Hepatocyte (in vitro differentiated cells): Measurements from ENCODE around the gene TMCC3. TPM values are rescaled to one million over a fixed set of nuclear protein-coding genes. Genes with fewer than 3 reads are reported as not detected.

ENCODE experiments used
- DNase-seq: peaks from one replicate; pipeline ENCODE4 v3.0.0-alpha.2; 2016; ENCODE audit warnings: low spot score
- H2AFZ ChIP-seq: fragments of 200-600 bp; sonication (generic); 2 replicates; pipeline ENCODE4 v1.6.0; 2016; ENCODE audit warnings: antibody characterized with exemption, mild to moderate bottlenecking
- H3K27ac ChIP-seq: fragments of 200-600 bp; sonication (generic); 2 replicates; pipeline ENCODE4 v1.5.1; 2016; ENCODE audit warnings: mild to moderate bottlenecking
- H3K27me3 ChIP-seq: fragments of 200-600 bp; sonication (generic); 2 replicates; pipeline ENCODE4 v1.6.1; 2016
- H3K36me3 ChIP-seq: fragments of 200-600 bp; sonication (generic); replicated peaks from 2 replicates; pipeline ENCODE4 v1.5.1; 2016; ENCODE audit warnings: low read depth; ENCODE audit not compliant: insufficient read depth
- H3K4me1 ChIP-seq: fragments of 200-600 bp; sonication (generic); 2 replicates; pipeline ENCODE4 v1.5.1; 2016; ENCODE audit warnings: mild to moderate bottlenecking, moderate library complexity; ENCODE audit not compliant: insufficient read depth
- H3K4me2 ChIP-seq: fragments of 200-600 bp; sonication (generic); 2 replicates; pipeline ENCODE4 v1.6.0; 2016
- H3K4me3 ChIP-seq: fragments of 200-600 bp; sonication (generic); 2 replicates; pipeline ENCODE4 v1.5.1; 2016; ENCODE audit warnings: mild to moderate bottlenecking
- H3K79me2 ChIP-seq: fragments of 200-600 bp; sonication (generic); 2 replicates; pipeline ENCODE4 v1.6.0; 2017; ENCODE audit warnings: mild to moderate bottlenecking
- H3K9me2 ChIP-seq: fragments of 200-600 bp; sonication (generic); replicated peaks from 2 replicates; pipeline ENCODE4 v1.6.0; 2017; ENCODE audit warnings: mild to moderate bottlenecking; ENCODE audit not compliant: insufficient read depth
- H3K9me3 ChIP-seq: fragments of 200-600 bp; sonication (generic); 2 replicates; pipeline ENCODE4 v1.5.1; 2016; ENCODE audit warnings: low read depth, mild to moderate bottlenecking
- H4K20me1 ChIP-seq: fragments of 200-600 bp; sonication (generic); 2 replicates; pipeline ENCODE4 v1.6.0; 2016; ENCODE audit warnings: mild to moderate bottlenecking; ENCODE audit not compliant: insufficient read depth, poor library complexity, severe bottlenecking
- CTCF ChIP-seq: fragments of 200-600 bp; sonication (generic); IDR thresholded peaks from 2 replicates; pipeline ENCODE4 v1.5.1; 2016; ENCODE audit warnings: antibody characterized with exemption, mild to moderate bottlenecking; ENCODE audit not compliant: poor library complexity
- EZH2 ChIP-seq: fragments of 200-600 bp; sonication (generic); IDR thresholded peaks from 2 replicates; pipeline ENCODE4 v1.6.1; 2016; ENCODE audit warnings: antibody characterized with exemption, mild to moderate bottlenecking, borderline replicate concordance
- EZH2phosphoT487 ChIP-seq: fragments of 200-600 bp; sonication (generic); IDR thresholded peaks from one replicate; pipeline ENCODE4 v1.6.1; 2018; ENCODE audit warnings: antibody characterized with exemption, mild to moderate bottlenecking, low read depth, moderate library complexity; ENCODE audit not compliant: unreplicated experiment, severe bottlenecking
- WGBS: methylation state at CpG from one replicate; pipeline ENCODE4 v1.1.6; 2016; ENCODE audit warnings: low lambda C conversion rate; ENCODE audit errors: missing lambda C conversion rate; 5-methylcytosine and 5-hydroxymethylcytosine counted together
- polyA plus RNA-seq: library from polyadenylated mRNA; unstranded; fragments of >200 nt; fragmentation: Nextera tagmentation; extraction: Ambion mirVana; gene quantifications from 2 replicates; pipeline ENCODE4 v1.2.1, GENCODE V29; 2016
- total RNA-seq: library from RNA; depleted of rRNA; stranded (reverse); fragments of >200 nt; gene quantifications from 2 replicates; pipeline ENCODE4 v1.2.3, GENCODE V29; 2014

Gene TMCC3
- total and polyA plus RNA-seq, 2 experiments from 2014 or later = 4.0 to 7.8 TPM

GRCh38 chr12:94587266-94588241, 62.8 kb downstream of the TMCC3 start:
- Histone ChIP-seq H3K79me2 (no peaks in the 10 kb centered on the region), H3K9me3 (no peaks in the 10 kb centered on the region), H2AFZ (no peak overlapping the region), H3K27me3 (no peaks in the 10 kb centered on the region), H3K4me1 (no peaks in the 10 kb centered on the region), H3K36me3 (no peaks in the 10 kb centered on the region), H4K20me1 (no peaks in the 10 kb centered on the region), H3K27ac (no peak overlapping the region), H3K9me2 (no peaks in the 10 kb centered on the region), H3K4me3 (no peak overlapping the region), H3K4me2 (peak overlapping the region; percentile 28)
- no peak for DNase-seq
- TF ChIP-seq EZH2 (no peak), CTCF (no peak), EZH2phosphoT487 (no peak)
- 76% methylated on average over 14 of the region's 14 CpGs for WGBS

DNA sequence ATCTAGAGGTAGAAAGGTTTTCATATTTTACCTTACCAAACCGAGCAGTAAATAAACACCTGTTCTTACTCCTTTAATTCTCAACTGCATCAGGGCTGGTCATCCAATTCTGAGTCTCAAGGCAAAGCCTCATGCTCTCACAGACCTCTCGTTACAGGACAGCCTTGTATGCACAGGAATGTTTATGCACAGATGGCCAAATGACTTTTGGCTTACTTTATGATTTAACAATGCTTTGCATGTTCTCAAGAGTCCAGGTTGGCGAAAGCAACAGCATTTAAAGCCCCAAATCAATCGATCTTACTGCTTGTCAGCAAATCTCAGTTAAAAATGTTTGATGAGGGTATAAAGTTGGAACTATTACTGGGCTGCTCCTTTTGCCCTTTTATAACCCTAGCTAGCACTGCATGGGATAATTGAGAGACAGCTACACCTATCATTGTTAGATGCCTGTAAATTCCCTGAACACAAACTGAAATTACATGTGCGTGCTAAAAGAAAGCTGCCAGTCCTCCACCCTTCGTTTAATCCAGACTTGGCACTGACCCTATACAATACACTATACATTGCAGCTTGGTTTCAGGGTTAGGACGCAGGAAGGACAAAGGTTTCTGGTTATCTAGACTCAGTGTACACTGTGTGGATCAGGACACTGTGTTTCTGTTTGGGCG, 63.6 kb downstream of the TMCC3 start:
- no peak overlapping the region for H3K27ac ChIP-seq

DNA sequence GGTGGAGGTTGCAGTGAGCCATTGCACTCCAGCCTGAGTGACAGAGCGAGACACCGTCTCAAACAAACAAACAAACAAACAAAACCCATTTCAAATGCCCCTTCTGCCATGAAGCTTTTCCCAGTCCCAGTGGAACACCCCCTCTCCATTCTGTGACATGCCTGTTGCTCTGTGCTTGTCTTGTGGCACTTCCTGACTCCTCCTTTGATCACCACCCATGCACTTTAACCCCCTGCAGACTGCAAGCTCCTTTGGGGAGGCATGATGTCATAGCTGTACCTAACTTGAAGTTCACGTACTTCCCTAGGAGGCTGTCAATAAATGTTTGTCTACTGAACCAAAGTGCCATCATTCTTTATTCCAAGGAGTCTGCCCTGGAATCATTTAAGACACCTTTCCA, 64.7 kb downstream of the TMCC3 start:
- Histone ChIP-seq H3K4me3 (no peak overlapping the region), H2AFZ (no peak overlapping the region), H3K9me3 (no peaks in the 10 kb centered on the region), H3K36me3 (no peaks in the 10 kb centered on the region), H3K9me2 (no peaks in the 10 kb centered on the region), H3K79me2 (no peaks in the 10 kb centered on the region), H4K20me1 (no peaks in the 10 kb centered on the region), H3K4me1 (no peaks in the 10 kb centered on the region), H3K27me3 (no peaks in the 10 kb centered on the region), H3K27ac (no peak overlapping the region), H3K4me2 (no peak overlapping the region)
- DNase-seq = no peak
- TF ChIP-seq EZH2phosphoT487 (no peak), EZH2 (no peak), CTCF (no peak)
- WGBS = 91% methylated on average over 3 of the region's 3 CpGs

More for the DNA sequence above, 63.6 kb downstream of the TMCC3 start:
- H2AFZ ChIP-seq = no peak overlapping the region
- H3K36me3 ChIP-seq = no peaks in the 10 kb centered on the region
- DNase-seq = no peak
- no peaks in the 10 kb centered on the region for H3K27me3 ChIP-seq
- no peak overlapping the region for H3K4me3 ChIP-seq
- WGBS = 67% methylated on average over 8 of the region's 8 CpGs
- no peaks in the 10 kb centered on the region for H3K9me3 ChIP-seq
- TF ChIP-seq EZH2 = no peak
- TF ChIP-seq EZH2phosphoT487 = no peak
- TF ChIP-seq CTCF = no peak
- H3K9me2 ChIP-seq = no peaks in the 10 kb centered on the region
- H3K4me2 ChIP-seq = peak overlapping the region; percentile 28
- no peaks in the 10 kb centered on the region for H3K79me2 ChIP-seq
- no peaks in the 10 kb centered on the region for H4K20me1 ChIP-seq
- no peaks in the 10 kb centered on the region for H3K4me1 ChIP-seq
